Activated CD4-positive, alpha-beta T cell treated with anti-CD3 and anti-CD28 coated beads, Interleukin-2, amount 10 ng/mL, durations not matched to agents 24 days and 14 days (primary cell): ENCODE results near the gene TEX264. TPM values are rescaled to one million over a fixed set of nuclear protein-coding genes. Genes with fewer than 3 reads are reported as not detected.

Source experiments
- DNase-seq: peaks from one replicate; pipeline ENCODE4 v3.0.0; 2022
- H3K27ac Mint-ChIP-seq: one replicate; pipeline ENCODE4 v1.8.0; 2022; ENCODE audit warnings: mild to moderate bottlenecking, mixed read lengths
- H3K27me3 Mint-ChIP-seq: one replicate; pipeline ENCODE4 v1.8.0; 2022; ENCODE audit warnings: mixed read lengths
- H3K36me3 Mint-ChIP-seq: one replicate; pipeline ENCODE4 v1.8.0; 2022; ENCODE audit warnings: low read depth, mild to moderate bottlenecking, mixed read lengths
- H3K4me1 Mint-ChIP-seq: one replicate; pipeline ENCODE4 v1.8.0; 2021; ENCODE audit warnings: mixed read lengths
- H3K4me3 Mint-ChIP-seq: one replicate; pipeline ENCODE4 v1.8.0; 2022; ENCODE audit warnings: mild to moderate bottlenecking, moderate library complexity, mixed read lengths
- H3K9me3 Mint-ChIP-seq: one replicate; pipeline ENCODE4 v1.8.0; 2021; ENCODE audit warnings: mixed read lengths
- intact Hi-C: fragments of 100-400 bp; cut with micrococcal nuclease; formaldehyde crosslinking; loops from one replicate; pipeline ENCODE4 v1.15.1; 2023
- total RNA-seq: library from RNA; stranded (reverse); gene quantifications from 2 replicates; pipeline ENCODE4 v1.2.3, GENCODE V29; 2022

Gene TEX264
- total RNA-seq, 1 donor from 2014 or later = 47.0 TPM

DNA sequence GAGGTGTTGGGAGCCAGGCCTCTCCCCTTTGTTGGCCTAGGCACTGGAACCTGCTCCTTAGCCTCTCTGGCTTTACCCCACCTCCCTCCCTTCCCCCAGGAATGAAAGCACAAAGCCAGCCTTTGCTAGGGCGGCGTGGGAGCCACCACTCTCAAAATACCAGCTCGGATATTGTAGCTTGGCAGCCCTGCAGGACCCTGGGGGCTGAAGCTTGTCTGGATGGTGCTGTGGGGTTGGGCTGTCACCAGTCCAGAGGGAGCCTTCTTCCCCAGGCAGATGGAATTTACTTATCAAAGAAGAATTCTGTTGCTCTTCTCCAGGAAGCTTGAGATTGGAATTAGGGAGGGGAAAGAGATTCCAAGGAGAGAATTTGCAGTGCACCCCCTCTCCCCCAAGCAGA lies 20.9 kb downstream of the TEX264 start:
- no peak for DNase-seq
- Mint-ChIP-seq H3K27ac (no peak overlapping the region), H3K36me3 (peaks cover 28% of the 10 kb centered on the region), H3K9me3 (no peaks in the 10 kb centered on the region), H3K4me3 (no peak overlapping the region), H3K27me3 (no peaks in the 10 kb centered on the region), H3K4me1 (peaks cover 27% of the 10 kb centered on the region)
- intact Hi-C loops = no loop called here

DNA sequence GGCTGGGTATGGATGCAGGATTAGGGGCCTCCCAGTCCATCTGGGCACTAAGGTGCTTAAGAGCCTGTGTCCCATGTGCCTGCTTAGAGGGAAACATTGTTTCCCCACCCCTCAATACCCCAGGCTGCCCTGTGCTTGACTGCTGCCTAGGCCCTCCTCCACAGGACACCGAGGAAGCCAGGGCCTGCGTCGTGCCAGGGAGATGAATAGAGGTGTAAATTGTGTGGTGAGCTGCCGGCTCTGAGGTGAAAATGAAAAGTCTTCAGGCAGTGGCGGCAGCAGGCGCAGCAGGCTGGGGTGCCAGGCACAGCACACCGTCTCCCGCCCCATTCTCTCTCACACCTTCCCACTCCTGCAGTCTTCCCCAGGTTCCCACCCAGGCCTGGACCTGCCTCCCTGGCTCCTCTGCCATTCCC lies 21.9 kb downstream of the TEX264 start:
- intact Hi-C loops = no loop called here
- Mint-ChIP-seq H3K4me3 (no peak overlapping the region), H3K9me3 (no peaks in the 10 kb centered on the region), H3K36me3 (peaks cover 30% of the 10 kb centered on the region), H3K4me1 (peaks cover 17% of the 10 kb centered on the region), H3K27me3 (no peaks in the 10 kb centered on the region), H3K27ac (no peak overlapping the region)
- DNase-seq = no peak

DNA sequence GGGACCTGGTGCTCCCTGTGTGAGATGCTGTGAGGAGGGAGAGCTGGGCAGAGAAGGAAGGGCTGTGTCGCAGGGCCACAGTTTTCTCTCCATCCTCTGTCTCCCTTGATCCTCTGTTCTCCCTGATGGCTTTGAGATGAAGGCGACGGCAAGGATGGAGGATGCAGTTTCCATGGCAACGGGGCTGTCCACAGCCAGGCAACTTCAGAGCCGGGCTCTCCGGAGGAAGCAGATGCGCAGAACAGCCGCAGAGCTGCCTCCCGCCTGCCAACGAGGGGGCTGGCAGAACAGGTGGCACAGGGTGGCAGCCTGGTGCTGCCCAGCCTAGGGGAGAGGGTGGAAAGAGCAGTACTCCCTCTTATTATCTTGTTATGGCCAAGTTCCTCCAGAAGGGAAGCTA lies 25.9 kb downstream of the TEX264 start:
- intact Hi-C loops = no loop called here
- Mint-ChIP-seq H3K36me3 (peaks cover 31% of the 10 kb centered on the region), H3K27me3 (no peaks in the 10 kb centered on the region), H3K4me3 (no peak overlapping the region), H3K9me3 (no peaks in the 10 kb centered on the region), H3K27ac (no peak overlapping the region), H3K4me1 (peaks cover 12% of the 10 kb centered on the region)
- DNase-seq = no peak

DNA sequence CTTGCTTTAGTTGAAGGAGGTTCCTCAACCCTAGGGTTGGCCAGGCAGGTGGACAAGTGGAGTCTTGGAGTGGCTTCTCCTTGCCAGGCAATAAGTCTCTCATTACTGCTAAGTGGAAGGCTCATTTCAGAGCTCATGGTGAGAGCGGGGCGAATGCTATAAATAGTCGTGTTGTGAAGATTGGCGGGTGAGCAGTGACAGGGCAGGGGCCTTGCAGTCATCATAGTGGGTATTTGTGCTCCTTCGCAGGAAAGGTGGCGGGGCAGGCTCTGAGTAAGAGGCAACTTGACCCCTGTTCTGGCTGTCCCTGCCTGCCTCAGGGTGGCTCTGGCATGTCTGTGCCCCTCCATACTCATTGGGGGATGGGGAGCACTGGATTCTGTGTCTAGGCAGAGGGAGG lies 27.2 kb downstream of the TEX264 start:
- no peaks in the 10 kb centered on the region for H3K27me3 Mint-ChIP-seq
- no peak for DNase-seq
- intact Hi-C loops = no loop called here

DNA sequence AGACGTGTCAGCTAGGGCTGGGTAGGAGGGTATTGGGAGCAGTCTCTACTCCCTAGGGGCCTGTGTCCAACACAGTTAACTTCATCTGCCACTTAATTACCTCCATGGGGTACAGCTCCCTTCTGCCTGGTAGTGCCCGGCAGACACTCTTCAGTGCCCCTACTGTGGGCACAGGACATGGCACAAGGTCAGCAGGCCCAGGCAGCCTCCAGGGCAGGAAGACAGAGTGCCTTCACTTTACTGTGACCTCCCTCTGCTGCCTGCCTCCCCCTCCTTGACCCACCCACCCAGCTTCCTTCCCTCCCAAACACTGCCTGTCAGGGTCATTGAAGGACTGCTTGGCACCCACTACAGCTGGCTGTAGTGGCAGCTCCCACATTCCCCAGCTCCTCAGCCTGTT lies 29.4 kb downstream of the TEX264 start:
- intact Hi-C loops = no loop called here
- peaks cover 29% of the 10 kb centered on the region for H3K36me3 Mint-ChIP-seq
- no peaks in the 10 kb centered on the region for H3K9me3 Mint-ChIP-seq
- peaks cover 7% of the 10 kb centered on the region for H3K4me1 Mint-ChIP-seq
- no peak overlapping the region for H3K4me3 Mint-ChIP-seq
- no peak overlapping the region for H3K27ac Mint-ChIP-seq
- no peaks in the 10 kb centered on the region for H3K27me3 Mint-ChIP-seq
- DNase-seq = no peak

More for the DNA sequence above, 27.2 kb downstream of the TEX264 start:
- H3K36me3 Mint-ChIP-seq = peaks cover 31% of the 10 kb centered on the region
- H3K4me3 Mint-ChIP-seq = no peak overlapping the region
- H3K9me3 Mint-ChIP-seq = no peaks in the 10 kb centered on the region
- no peak overlapping the region for H3K27ac Mint-ChIP-seq
- H3K4me1 Mint-ChIP-seq = peaks cover 12% of the 10 kb centered on the region

DNA sequence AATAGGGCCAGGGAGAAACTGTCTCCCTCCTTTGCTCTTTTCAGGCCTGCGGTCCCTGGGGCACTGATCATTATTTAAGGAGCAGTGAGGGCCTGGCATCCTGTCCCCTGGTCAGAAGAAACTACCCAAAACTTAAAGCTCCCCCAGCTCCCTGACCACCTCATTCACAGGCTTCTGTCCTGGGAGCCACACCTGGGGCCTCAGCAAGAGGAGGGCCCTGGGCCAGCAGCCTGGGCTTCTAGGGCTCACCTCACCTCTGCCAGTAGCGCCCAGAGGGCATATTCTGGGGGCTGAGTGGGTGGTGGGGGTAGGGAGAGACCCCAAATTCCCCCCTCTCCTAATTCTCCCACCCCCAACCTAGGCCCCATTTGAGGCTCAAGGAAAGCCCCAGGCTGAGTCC lies 31.1 kb downstream of the TEX264 start:
- H3K4me3 Mint-ChIP-seq = no peak overlapping the region
- H3K9me3 Mint-ChIP-seq = no peaks in the 10 kb centered on the region
- no peak for DNase-seq
- intact Hi-C loops = no loop called here
- H3K36me3 Mint-ChIP-seq = peaks cover 29% of the 10 kb centered on the region
- no peaks in the 10 kb centered on the region for H3K27me3 Mint-ChIP-seq
- H3K4me1 Mint-ChIP-seq = peaks cover 11% of the 10 kb centered on the region
- no peak overlapping the region for H3K27ac Mint-ChIP-seq

DNA sequence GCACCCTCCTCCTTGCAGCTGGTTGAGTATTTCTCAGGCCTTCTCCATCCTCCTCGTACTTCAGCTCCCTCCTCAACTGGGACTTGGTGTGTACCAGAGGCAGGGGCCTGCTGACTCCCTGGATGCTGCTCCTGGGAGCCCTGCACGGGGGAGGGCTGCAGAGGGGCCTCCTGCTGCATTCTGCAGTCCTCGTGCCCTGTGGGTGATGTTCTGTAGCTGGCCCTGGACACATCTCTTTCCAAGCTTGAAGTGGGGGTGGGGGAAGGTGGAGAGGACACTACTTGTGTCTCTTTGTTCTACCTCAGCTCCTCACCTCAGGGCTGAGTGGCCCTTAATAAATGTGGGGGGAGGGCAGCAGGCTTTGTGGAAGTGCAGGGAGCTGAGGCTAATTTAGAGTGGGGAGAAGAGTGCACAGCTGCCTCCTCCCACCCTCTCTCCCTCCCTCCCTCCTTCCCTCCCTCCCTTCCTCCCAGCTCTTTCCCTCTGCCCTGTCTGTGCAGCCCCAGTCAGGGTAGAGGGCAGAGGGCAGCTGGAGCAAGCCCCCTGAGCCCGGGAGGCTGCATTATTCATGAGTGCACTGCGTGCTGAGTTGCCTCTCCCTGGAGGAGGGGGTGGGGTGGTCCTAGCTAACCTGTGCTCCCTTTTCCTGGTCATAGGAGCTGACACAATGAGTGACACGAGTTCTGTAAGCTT lies 32.2 kb downstream of the TEX264 start:
- peaks cover 15% of the 10 kb centered on the region for H3K4me1 Mint-ChIP-seq
- intact Hi-C loops = no loop called here
- H3K9me3 Mint-ChIP-seq = no peaks in the 10 kb centered on the region
- no peak for DNase-seq
- H3K27ac Mint-ChIP-seq = no peak overlapping the region
- no peak overlapping the region for H3K4me3 Mint-ChIP-seq
- H3K27me3 Mint-ChIP-seq = peaks cover 9% of the 10 kb centered on the region
- peaks cover 24% of the 10 kb centered on the region for H3K36me3 Mint-ChIP-seq

DNA sequence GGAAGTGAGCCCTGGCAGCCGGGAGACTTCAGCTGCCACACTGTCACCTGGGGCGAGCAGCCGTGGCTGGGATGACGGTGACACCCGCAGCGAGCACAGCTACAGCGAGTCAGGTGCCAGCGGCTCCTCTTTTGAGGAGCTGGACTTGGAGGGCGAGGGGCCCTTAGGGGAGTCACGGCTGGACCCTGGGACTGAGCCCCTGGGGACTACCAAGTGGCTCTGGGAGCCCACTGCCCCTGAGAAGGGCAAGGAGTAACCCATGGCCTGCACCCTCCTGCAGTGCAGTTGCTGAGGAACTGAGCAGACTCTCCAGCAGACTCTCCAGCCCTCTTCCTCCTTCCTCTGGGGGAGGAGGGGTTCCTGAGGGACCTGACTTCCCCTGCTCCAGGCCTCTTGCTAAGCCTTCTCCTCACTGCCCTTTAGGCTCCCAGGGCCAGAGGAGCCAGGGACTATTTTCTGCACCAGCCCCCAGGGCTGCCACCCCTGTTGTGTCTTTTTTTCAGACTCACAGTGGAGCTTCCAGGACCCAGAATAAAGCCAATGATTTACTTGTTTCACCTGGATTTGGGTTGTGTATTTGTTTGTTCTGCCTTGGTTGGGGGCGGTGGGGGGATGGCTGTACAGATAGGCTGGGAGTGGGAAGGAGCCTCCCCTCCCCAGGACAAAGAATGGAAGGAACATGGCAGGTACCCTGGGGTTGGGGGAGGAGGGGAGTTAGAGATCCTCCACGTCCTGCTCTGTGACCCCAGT lies 32.9 kb downstream of the TEX264 start:
- no peak overlapping the region for H3K4me3 Mint-ChIP-seq
- no peak for DNase-seq
- peaks cover 21% of the 10 kb centered on the region for H3K36me3 Mint-ChIP-seq
- H3K27me3 Mint-ChIP-seq = peaks cover 9% of the 10 kb centered on the region
- H3K9me3 Mint-ChIP-seq = no peaks in the 10 kb centered on the region
- H3K27ac Mint-ChIP-seq = no peak overlapping the region
- intact Hi-C loops = no loop called here
- H3K4me1 Mint-ChIP-seq = peaks cover 13% of the 10 kb centered on the region

DNA sequence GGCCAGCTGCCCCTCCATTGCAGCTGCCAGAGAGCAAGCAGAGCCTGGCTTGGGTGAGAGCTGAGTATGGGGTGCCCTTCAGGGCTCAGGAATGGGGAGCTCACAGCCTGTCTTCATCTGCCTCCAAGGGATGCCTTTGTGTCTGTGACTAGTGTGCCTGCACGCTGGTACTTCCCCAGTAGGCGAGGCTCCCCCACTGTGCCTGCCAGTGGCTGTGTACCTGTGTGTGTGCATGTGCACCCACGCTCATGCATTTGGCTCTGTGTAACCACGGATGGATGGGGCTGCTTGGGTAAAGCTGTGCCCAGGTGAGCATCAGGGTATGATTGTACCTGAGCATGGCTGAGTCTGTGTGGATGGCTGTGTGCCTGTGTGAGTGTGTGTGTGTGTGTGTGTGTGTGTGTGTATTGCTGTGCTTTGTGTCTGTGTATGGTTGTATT lies 33.5 kb downstream of the TEX264 start:
- Mint-ChIP-seq H3K27ac (no peak overlapping the region), H3K27me3 (peaks cover 9% of the 10 kb centered on the region), H3K4me1 (peaks cover 9% of the 10 kb centered on the region), H3K36me3 (peaks cover 17% of the 10 kb centered on the region), H3K9me3 (no peaks in the 10 kb centered on the region), H3K4me3 (no peak overlapping the region)
- DNase-seq = no peak
- intact Hi-C loops = no loop called here

DNA sequence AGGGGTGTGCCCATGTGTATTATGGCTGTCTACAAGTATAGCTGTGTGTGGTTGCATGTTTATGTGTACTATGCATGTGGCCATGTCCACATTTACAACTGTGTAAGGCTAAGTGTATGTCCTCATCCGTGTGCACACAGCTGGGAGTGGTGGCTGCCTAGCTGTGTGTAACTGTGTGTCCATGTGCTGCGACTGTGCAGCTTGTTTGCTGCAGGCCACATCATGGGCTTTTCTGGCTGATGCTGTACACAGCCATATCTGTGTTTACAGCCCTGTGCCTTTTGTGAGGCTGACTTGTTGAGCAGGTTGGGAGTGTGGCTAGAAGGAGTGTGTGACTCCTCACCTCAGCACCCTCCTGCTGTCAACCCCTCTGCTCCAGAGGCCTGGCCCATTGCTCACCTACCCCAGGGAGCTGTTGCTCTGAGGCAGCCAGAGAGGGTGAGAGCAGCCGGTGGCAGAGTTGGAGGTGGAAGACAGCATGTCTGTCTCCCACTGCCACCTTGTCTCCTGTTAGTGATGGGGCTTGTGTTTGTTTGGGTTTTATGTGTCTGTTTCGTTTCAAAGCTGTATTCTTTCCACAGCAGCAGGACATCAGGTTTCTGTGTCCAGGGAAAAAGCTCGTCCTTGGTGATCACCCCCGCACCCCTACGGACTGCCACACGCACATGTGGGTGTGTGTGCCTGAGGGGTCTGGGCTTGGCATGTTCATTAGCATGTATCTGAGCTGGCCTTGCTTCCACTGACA lies 34.4 kb downstream of the TEX264 start:
- no peak overlapping the region for H3K4me3 Mint-ChIP-seq
- H3K27ac Mint-ChIP-seq = no peak overlapping the region
- peaks cover 18% of the 10 kb centered on the region for H3K36me3 Mint-ChIP-seq
- intact Hi-C loops = loop anchor here (2.0 kb wide), 1 partner anchor 19 kb away; no protein-coding TSS in a partner anchor
- H3K27me3 Mint-ChIP-seq = peaks cover 11% of the 10 kb centered on the region
- no peaks in the 10 kb centered on the region for H3K9me3 Mint-ChIP-seq
- H3K4me1 Mint-ChIP-seq = peaks cover 10% of the 10 kb centered on the region
- no peak for DNase-seq

DNA sequence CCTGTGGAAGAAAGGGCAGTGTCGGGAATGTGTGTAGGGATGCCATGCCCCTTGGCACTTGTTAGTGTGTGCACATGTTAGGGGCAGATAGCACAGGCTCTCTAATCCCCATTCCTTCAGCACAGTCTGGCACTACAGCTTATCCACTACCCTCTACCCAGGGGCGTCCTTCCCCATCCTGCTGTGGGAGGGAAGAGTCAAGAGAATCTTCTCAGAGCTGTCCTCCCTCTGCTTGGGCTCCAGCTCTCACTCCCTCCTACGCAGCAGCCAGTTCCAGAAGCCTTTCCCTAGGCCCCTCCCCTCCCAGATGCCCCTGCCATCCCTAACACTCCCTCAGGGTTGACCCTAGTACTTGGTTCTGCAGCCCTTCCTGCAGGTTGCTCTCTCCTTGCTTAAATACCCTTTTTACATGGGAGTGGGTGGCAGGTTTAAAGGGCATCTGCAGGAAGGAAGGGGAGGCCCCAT lies 35.0 kb downstream of the TEX264 start:
- intact Hi-C loops = loop anchor here (2.0 kb wide), 1 partner anchor 19 kb away; no protein-coding TSS in a partner anchor
- peaks cover 18% of the 10 kb centered on the region for H3K36me3 Mint-ChIP-seq
- no peaks in the 10 kb centered on the region for H3K9me3 Mint-ChIP-seq
- H3K27ac Mint-ChIP-seq = no peak overlapping the region
- peaks cover 10% of the 10 kb centered on the region for H3K4me1 Mint-ChIP-seq
- no peak overlapping the region for H3K4me3 Mint-ChIP-seq
- H3K27me3 Mint-ChIP-seq = peaks cover 11% of the 10 kb centered on the region
- DNase-seq = no peak

DNA sequence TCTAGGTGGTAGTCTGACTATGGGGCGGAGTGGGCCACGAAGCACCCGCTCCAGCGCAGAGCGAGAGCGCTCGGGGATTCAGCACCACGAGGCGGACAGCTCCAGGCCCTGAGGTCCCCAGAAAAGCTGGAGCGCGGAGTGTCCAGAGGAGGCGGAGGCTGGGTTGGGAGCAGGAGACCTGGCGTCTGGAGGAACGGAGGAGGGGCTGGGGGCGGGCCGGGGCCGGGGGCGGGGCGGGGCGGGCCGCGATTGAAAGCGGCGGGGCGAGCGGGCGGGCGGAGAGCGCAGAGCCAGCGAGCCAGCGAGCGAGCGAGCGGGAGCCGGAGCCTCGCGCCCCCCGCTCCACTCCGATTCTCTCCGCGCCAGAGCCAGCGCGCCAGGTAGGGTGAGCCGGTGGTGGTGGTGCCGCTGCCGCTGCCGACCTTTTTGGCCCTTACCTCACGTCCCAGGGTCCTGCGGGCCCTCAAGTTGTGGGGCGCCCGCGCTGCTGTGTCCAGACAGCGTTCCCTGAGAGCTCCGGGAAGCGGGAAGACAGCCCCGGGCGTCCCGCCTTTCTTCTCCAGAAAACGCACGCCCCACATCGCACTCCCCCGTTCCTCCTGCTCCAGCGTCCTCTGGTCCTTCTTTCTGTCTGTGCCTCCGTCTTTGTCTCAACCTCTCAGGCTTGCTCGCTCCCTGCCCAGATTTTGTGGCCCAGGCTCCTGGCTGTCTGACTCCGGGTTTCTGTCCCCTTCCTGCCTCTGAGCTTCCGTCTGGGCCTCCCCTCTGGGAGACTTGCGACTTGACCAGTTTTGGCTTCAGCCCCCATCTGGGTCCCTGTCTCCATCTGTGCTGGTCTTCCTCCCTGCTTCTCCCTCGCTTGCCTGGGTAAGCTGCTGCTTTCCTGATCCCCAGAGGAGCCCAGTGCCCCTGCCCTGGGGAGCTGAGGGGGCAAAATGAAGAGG lies 36.0 kb downstream of the TEX264 start, which contains the start of gene GRM2:
GRM2 (plus strand) TSS at position 281 of the 944 bp plus-strand sequence. CDS start 1,916 bp downstream, outside the sequence.
- Mint-ChIP-seq H3K4me3 (no peak within 1 kb of the TSS), H3K4me1 (peaks cover 10% of the 10 kb centered on the region), H3K27me3 (peaks cover 11% of the 10 kb centered on the region), H3K36me3 (peaks cover 15% of the 10 kb centered on the region), H3K27ac (no peak within 1 kb of the TSS), H3K9me3 (no peaks in the 10 kb centered on the region)
- intact Hi-C loops = loop anchor here (2.0 kb wide), 1 partner anchor 20 kb away; no protein-coding TSS in a partner anchor
- peak; percentile 74 for DNase-seq
